ENCODE measurements around the gene REEP3. TPM values are rescaled to one million over a fixed set of nuclear protein-coding genes. Genes with fewer than 3 reads are reported as not detected.

Gene REEP3
- total and polyA plus RNA-seq, 2 of the 8 experiments (the other 6 are each of a cell fraction or from before 2014, with no cell fraction given), result 5.8 to 31.5 TPM

GRCh38 chr10:63630085-63630930 is 109.1 kb downstream of the REEP3 start (continued):
- TF ChIP-seq SIN3A (conservative IDR thresholded peaks at IDR 0.05 in 1 of 2, IDR thresholded peaks at IDR 0.05 in 1 of 2; ENCODE audit: low read depth in 1 of 2, low read length in 2 of 2) (0 out of 4 replicates have a peak, but pooled peaks of 1 of the 2 experiments have one; percentile 67), POLR2AphosphoS5 (IDR thresholded peaks at IDR 0.05; ENCODE audit: low read depth, low read length) (peak; percentile 78), BACH1 (IDR thresholded peaks at IDR 0.05; ENCODE audit: low read length) (no peak), TAF1 (IDR thresholded peaks at IDR 0.05; ENCODE audit: low read depth, low read length) (peak; percentile 84), KDM4A (IDR thresholded peaks at IDR 0.05; ENCODE audit: low read depth, low read length, severe bottlenecking) (no peak), MAFK (IDR thresholded peaks at IDR 0.05; ENCODE audit: low read depth, low read length) (no peak), CHD2 (IDR thresholded peaks at IDR 0.05; ENCODE audit: low read length) (no peak), CBX5 (IDR thresholded peaks at IDR 0.05; ENCODE audit: low read depth, low read length) (no peak), SRF (IDR thresholded peaks at IDR 0.05; ENCODE audit: low read depth, low read length) (no peak), TEAD4 (IDR thresholded peaks at IDR 0.05; ENCODE audit: low read depth, low read length) (no peak), TCF12 (IDR thresholded peaks at IDR 0.05; ENCODE audit: low read depth, low read length) (0 out of 2 replicates have a peak, but pooled peaks have one; percentile 68), RAD21 (IDR thresholded peaks at IDR 0.05 in 1 of 2, conservative IDR thresholded peaks at IDR 0.05 in 1 of 2; ENCODE audit: low read depth in 2 of 2, low read length in 2 of 2) (peak; percentile 2 to 11; a peak in 2 of 4 replicates)

All from H1 (cell line).